ENCODE results near the gene PLCB1.

DNA sequence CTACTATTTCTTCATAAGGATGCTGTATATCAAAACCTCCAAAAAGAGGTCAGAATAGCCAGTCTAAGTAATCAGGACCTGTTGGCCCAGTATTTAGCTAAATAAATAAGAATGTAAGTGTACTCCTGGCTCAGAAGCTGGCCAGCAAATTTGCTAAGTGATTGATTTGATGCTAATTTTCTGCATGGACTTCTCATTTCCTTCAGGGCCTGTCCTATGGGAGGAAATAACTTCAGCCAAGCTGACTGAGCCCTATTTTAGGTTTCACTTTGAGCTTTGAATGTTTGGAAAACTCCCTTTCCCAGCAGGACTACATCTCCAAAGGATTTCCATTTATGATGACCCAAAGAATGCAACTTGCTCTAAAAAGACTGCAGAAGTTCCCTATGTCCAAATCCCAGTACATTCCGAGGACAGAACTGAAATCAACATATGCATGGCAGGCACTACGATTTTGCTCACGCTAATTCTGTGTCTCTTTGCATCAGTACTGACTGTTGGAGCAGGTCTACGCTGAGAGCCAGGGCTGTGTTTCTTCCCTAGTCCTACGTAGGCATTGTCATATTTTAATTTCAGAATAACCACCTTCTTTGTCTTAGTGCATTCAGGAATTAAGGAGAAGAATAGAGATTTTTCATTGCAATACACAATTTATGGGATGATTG, 495.4 kb downstream of the PLCB1 start:
- TF ChIP-seq CTCF (conservative IDR thresholded peaks at IDR 0.05; ENCODE audit: low read length) (no peak), EZH2phosphoT487 (IDR thresholded peaks at IDR 0.05; ENCODE audit: borderline replicate concordance) (no peak)
